Spleen (tissue), 11 donors: ENCODE results near the gene OR2K2. TPM values are rescaled to one million over a fixed set of nuclear protein-coding genes. Genes with fewer than 3 reads are reported as not detected.
"Not testable (repeated sequence)": the region's sequence is repeated elsewhere in the genome, so short reads cannot be mapped to it uniquely, and the experiment has no call there.

Experiments
- DNase-seq: peaks from one replicate; pipeline ENCODE4 v3.0.0-alpha.2; 2020
- H3K27ac ChIP-seq, 8 donors: fragments of 200-600 bp; sonication (generic) in 7 of 8; 1 replicate in 4 of 8; 2 replicates in 4 of 8; pipeline versions ENCODE4 v1.5.0 to v1.8.0; 2016 to 2021; ENCODE audit warnings: inconsistent platforms in 4 of 8, mild to moderate bottlenecking in 4 of 8, moderate library complexity in 1 of 8
- H3K27me3 ChIP-seq, 7 donors: fragments of 200-600 bp; sonication (generic) in 6 of 7; replicated peaks in 1 of 7; 1 replicate in 4 of 7; 2 replicates in 3 of 7; pipeline versions ENCODE4 v1.5.0 to v1.8.0; 2016 to 2021; ENCODE audit warnings: inconsistent platforms in 3 of 7, mild to moderate bottlenecking in 1 of 7
- H3K36me3 ChIP-seq, 6 donors: fragments of 200-600 bp; sonication (generic) in 5 of 6; 1 replicate in 4 of 6; 2 replicates in 2 of 6; pipeline versions ENCODE4 v1.5.0 to v1.8.0; 2016 to 2021; ENCODE audit warnings: inconsistent platforms in 2 of 6
- H3K4me1 ChIP-seq, 6 donors: fragments of 200-600 bp; sonication (generic) in 5 of 6; 1 replicate in 3 of 6; 2 replicates in 3 of 6; pipeline versions ENCODE4 v1.5.0 to v1.8.0; 2016 to 2021; ENCODE audit warnings: inconsistent platforms in 3 of 6
- H3K4me3 ChIP-seq, 8 donors: fragments of 200-600 bp; sonication (generic) in 7 of 8; 1 replicate in 4 of 8; 2 replicates in 4 of 8; pipeline versions ENCODE4 v1.5.0 to v1.8.0; 2016 to 2021; ENCODE audit warnings: inconsistent platforms in 4 of 8, mild to moderate bottlenecking in 4 of 8, moderate library complexity in 2 of 8
- H3K9me3 ChIP-seq, 8 donors: fragments of 200-600 bp; sonication (generic) in 7 of 8; 1 replicate in 4 of 8; 2 replicates in 4 of 8; pipeline versions ENCODE4 v1.5.0 to v1.8.0; 2016 to 2021; ENCODE audit warnings: inconsistent platforms in 4 of 8
- CTCF ChIP-seq, 11 experiments: fragments of 200-600 bp in 7 of 11; fragments of 450-650 bp in 4 of 11; sonication (generic) in 4 of 11; IDR thresholded peaks in 8 of 11; conservative IDR thresholded peaks in 3 of 11; 1 replicate in 7 of 11; 2 replicates in 4 of 11; pipeline versions ENCODE4 v1.4.0 to v1.8.0; 2016 to 2021; ENCODE audit warnings: antibody characterized with exemption in 11 of 11, inconsistent platforms in 4 of 11, mild to moderate bottlenecking in 1 of 11
- POLR2A ChIP-seq, 3 donors: fragments of 450-650 bp; IDR thresholded peaks; one replicate each; pipeline ENCODE4 v1.5.1; 2017; ENCODE audit warnings: antibody characterized with exemption in 3 of 3, mild to moderate bottlenecking in 1 of 3
- POLR2AphosphoS5 ChIP-seq, 3 donors: sonication (generic); formaldehyde crosslinking; IDR thresholded peaks; one replicate each; pipeline ENCODE4 v1.5.1; 2017; ENCODE audit warnings: antibody characterized with exemption in 3 of 3
- WGBS, 5 donors: extraction: QIAGEN DNeasy Blood & Tissue Kit in 3 of 5; methylation state at CpG; one replicate each; pipeline versions ENCODE4 v1.1.5 to v1.1.7; 2013 to 2018; 5-methylcytosine and 5-hydroxymethylcytosine counted together
- intact Hi-C: fragments of 100-400 bp; cut with DNase I; formaldehyde crosslinking; loops from one replicate; pipeline ENCODE4 v1.15.0; 2023; ENCODE audit warnings: low total_unique reads
- polyA plus RNA-seq, 3 donors: library from polyadenylated mRNA; stranded (reverse); fragments of 200-250 nt; gene quantifications; one replicate each; pipeline ENCODE4 v1.2.1, GENCODE V29; 2013
- total RNA-seq, 7 donors: library from RNA; depleted of rRNA in 3 of 7; stranded (reverse); fragments of >200 nt in 3 of 7; fragmentation: NEBNext Ultra II Directional in 4 of 7; extraction: Animal tissue kit (Norgen Biotek cat#: 25700) in 4 of 7; gene quantifications; one replicate each; pipeline versions ENCODE4 v1.1.0 to v1.2.1, GENCODE V29; 2016 to 2021
- donor health status: healthy with polysubstance abuse.
- donor health status: DM: no; HTN: no; CAD: no; lungs with moderate emphysema.
- donor health status: DM: no; HTN: no; CAD: no.
- donor health status: Bipolar disorder and iron deficiency.
- donor health status: healthy.
- donor health status: DM: no; HTN: no; CAD: no.
- donor health status: DM: yes; HTN: yes; CAD: no.

The OR2K2 gene
- total and polyA plus RNA-seq, 10 donors: not detected

GRCh38 chr9:111352545-111352944 lies 22.5 kb upstream of the OR2K2 start:
- Histone ChIP-seq H3K36me3 (no peaks in the 10 kb centered on the region), H3K9me3 (no peaks in the 10 kb centered on the region), H3K27ac (no peak overlapping the region), H3K4me1 (no peaks in the 10 kb centered on the region), H3K4me3 (no peak overlapping the region), H3K27me3 (no peaks in the 10 kb centered on the region)
- intact Hi-C loops: no loop called here
- WGBS, 5 donors: 66 to 75% (median 69%) methylated on average over 2 of the region's 2 CpGs
- TF ChIP-seq POLR2AphosphoS5 (IDR thresholded peaks at IDR 0.05) (no peak), CTCF (IDR thresholded peaks at IDR 0.05 in 8 of 11, conservative IDR thresholded peaks at IDR 0.05 in 3 of 11) (no peak), POLR2A (IDR thresholded peaks at IDR 0.05) (no peak)
- DNase-seq: no peak

GRCh38 chr9:111350556-111350955 lies 20.5 kb upstream of the OR2K2 start:
- H3K9me3 ChIP-seq: no peaks in the 10 kb centered on the region
- no peak for TF ChIP-seq POLR2A (IDR thresholded peaks at IDR 0.05)
- no peak for TF ChIP-seq CTCF (IDR thresholded peaks at IDR 0.05 in 8 of 11, conservative IDR thresholded peaks at IDR 0.05 in 3 of 11)
- no peak for TF ChIP-seq POLR2AphosphoS5 (IDR thresholded peaks at IDR 0.05)
- H3K4me3 ChIP-seq: no peak overlapping the region
- no peaks in the 10 kb centered on the region for H3K36me3 ChIP-seq
- no peak overlapping the region for H3K27ac ChIP-seq
- no peak for DNase-seq
- H3K27me3 ChIP-seq: no peaks in the 10 kb centered on the region
- no peaks in the 10 kb centered on the region for H3K4me1 ChIP-seq
- intact Hi-C loops: no loop called here

GRCh38 chr9:111349766-111350165 lies 19.7 kb upstream of the OR2K2 start:
- TF ChIP-seq POLR2A (IDR thresholded peaks at IDR 0.05): no peak
- TF ChIP-seq POLR2AphosphoS5 (IDR thresholded peaks at IDR 0.05): no peak
- TF ChIP-seq CTCF (IDR thresholded peaks at IDR 0.05 in 8 of 11, conservative IDR thresholded peaks at IDR 0.05 in 3 of 11): no peak
- WGBS, 5 donors: 85 to 92% (median 89%) methylated on average over 5 of the region's 5 CpGs
- Histone ChIP-seq H3K9me3 (no peaks in the 10 kb centered on the region), H3K27ac (no peak overlapping the region), H3K4me1 (no peaks in the 10 kb centered on the region), H3K36me3 (no peaks in the 10 kb centered on the region), H3K27me3 (no peaks in the 10 kb centered on the region), H3K4me3 (no peak overlapping the region)
- no peak for DNase-seq
- intact Hi-C loops: no loop called here

GRCh38 chr9:111348821-111349271 lies 18.8 kb upstream of the OR2K2 start:
- TF ChIP-seq CTCF (IDR thresholded peaks at IDR 0.05 in 8 of 11, conservative IDR thresholded peaks at IDR 0.05 in 3 of 11) (no peak), POLR2A (IDR thresholded peaks at IDR 0.05) (no peak), POLR2AphosphoS5 (IDR thresholded peaks at IDR 0.05) (no peak)
- Histone ChIP-seq H3K27ac (no peak overlapping the region), H3K4me3 (no peak overlapping the region), H3K36me3 (no peaks in the 10 kb centered on the region), H3K27me3 (no peaks in the 10 kb centered on the region), H3K4me1 (no peaks in the 10 kb centered on the region), H3K9me3 (no peaks in the 10 kb centered on the region)
- 51 to 61% (median 57%) methylated on average over 4 of the region's 4 CpGs for WGBS, 5 donors
- intact Hi-C loops: no loop called here
- DNase-seq: no peak

- H3K9me3 ChIP-seq, H3K4me1 ChIP-seq, H3K36me3 ChIP-seq, DNase-seq, H3K27ac ChIP-seq, intact Hi-C loops, H3K4me3 ChIP-seq, H3K27me3 ChIP-seq: not testable (repeated sequence)
- 66 to 75% (median 68%) methylated on average over 5 of the region's 5 CpGs for WGBS, 5 donors
Measured at GRCh38 chr9:111334318-111334863, 4.4 kb upstream of the OR2K2 start.
